HG03460 (cell line): ENCODE results near the gene CNR2.
A peak's percentile ranks its signal among the peaks of the same experiment; 100 is the strongest.
"Not testable (repeated sequence)": the region's sequence is repeated elsewhere in the genome, so short reads cannot be mapped to it uniquely, and the experiment has no call there.

Experiments used
- ATAC-seq: cut with Tn5 transposase; IDR thresholded peaks from one replicate; pipeline ENCODE4 v1.9.1; 2021; ENCODE audit not compliant: unreplicated experiment

CNR2 gene

DNA sequence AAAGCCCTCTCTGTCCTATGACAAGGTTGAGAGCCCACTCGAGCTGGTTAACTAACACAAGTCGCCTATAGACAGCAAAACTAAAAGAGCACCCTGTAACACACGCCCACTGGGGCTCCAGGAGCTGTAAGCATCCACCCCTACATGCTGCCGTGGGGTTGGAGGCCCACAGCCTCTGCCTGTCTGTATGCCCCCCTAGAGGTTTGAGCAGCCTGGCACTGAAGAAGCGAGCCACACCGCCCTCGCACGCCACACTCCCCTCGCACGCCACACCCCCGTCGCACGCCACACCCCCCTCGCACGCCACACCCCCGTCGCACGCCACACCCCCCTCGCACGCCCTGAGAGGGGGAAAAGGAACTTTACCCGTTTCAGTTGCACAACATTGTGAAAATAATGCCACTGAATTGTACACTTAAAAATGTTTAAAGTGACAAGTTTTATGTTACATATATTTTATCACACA is 74.7 kb downstream of the CNR2 start:
- no peak for ATAC-seq

DNA sequence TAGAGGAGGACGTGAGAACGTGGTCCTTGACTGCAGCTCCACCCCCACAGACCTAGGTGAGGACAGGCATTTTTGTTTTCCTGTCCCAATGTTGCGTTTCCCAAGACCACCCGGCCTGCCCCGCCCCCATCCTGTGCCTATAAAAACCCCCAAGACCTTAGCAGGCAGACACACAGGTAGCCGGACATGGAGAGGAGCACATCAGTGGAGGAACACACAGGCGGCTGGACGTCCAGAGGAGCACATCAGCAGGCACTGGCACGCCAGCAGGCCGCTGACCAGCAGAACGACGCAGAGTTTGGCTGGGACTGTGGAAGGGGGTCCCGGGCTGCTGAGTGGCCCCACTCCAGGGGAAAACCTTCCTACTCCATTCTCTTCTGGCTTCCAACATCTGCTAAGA is 75.3 kb downstream of the CNR2 start:
- no peak for ATAC-seq

DNA sequence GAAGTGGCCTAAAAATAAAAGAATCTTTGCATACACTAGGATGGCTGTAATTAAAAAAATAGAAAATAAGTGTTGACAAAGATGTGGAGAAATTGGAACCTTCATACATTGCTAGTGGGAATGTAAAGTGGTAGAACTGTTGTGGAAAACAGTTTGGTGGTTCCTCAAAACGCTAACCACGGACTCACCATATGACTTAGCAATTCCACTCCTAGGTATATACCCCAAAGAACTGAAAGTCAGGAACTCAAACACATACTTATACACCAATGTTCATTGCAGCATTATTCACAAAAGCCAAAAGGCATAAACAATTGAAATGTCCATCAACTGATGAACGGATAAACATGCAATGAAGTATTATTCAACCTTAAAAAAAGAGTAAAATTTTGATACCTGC is 77.1 kb downstream of the CNR2 start:
- no peak for ATAC-seq

DNA sequence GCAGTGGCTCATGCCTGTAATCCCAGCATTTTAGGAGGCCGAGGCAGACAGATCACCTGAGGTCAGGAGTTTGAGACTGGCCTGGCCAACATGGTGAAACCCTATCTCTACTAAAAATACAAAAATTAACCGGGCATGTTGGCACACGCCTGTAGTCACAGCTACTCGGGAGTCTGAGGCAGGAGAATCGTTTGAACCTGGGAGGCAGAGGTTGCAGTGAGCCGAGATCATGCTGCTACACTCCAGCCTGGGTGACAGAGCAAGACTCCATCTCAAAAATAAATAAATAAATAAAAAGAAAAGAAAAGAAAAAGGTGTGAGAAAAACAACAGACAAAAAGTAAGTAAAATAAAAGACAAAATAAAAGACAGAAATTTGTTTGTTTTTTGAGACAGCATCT is 79.0 kb downstream of the CNR2 start:
- ATAC-seq, result not testable (repeated sequence)

DNA sequence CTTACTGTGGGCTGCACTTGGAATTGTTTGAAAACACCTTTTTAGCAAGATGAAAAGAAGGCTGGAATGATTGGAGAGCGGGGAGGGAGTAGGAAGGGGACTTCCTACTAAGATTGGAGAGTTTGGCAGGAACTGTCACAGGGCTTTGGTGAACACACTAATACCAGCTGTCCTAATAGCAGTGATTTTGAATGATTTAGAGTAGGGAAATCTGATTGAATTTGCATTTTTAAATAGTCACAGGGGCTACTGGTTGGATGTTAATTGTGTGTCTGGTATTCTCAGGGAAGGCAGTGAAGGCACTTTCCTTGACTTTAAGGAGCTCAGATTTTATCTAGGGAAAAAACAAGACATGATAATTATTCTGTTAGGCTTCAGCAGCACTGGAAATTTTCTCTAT is 85.4 kb downstream of the CNR2 start:
- ATAC-seq, result no peak

DNA sequence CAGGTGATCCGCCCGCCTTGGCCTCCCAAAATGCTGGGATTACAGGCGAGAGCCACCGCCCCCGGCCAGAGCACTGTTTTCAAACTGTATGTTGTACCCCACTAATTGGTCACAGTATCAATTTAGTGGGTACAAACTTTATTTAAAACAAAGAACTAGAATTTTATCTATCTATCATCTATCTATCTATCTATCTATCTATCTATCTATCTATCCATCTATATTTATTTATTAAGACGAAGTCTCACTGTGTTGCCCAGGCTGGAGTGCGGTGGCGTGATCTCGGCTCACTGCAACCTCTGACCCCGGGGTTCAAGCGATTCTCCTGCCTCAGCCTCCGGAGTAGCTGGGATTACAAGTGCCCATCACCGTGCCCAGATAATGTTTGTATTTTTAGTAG is 86.6 kb downstream of the CNR2 start:
- not testable (repeated sequence) for ATAC-seq

DNA sequence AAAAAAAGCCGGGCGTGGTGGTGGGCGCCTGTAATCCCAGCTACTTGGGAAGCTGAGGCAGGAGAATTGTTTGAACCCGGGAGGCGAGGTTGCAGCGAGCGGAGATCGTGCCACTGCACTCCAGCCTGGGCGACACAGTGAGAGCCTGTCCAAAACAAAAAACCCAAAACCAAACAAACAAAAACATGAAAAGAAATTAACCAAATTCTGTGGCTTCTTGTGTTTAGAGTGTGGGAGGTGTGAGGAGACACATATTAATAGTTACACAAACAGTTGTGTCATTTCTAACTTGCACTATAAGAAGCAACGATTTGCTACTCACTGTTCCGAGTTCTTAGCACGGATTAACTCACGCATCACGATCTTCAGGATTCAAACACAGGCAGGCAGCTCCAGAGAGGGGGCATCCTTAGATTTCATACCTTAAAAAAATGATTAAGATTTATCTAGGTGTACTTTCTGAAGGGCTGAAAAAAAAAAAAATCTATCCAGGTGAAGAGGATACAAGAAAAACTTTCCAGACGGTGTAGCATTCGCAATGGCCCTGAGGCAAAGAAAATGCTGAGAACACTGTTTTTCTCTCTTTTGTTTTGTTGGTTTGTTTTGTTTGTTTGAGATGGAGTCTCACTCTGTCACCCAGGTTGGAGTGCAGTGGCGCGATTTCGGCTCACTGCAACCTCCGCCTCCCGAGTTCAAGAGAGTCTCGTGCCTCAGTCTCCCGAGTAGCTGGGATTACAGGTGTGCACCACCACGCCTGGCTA is 87.2 kb downstream of the CNR2 start:
- ATAC-seq, result peak; percentile 49

DNA sequence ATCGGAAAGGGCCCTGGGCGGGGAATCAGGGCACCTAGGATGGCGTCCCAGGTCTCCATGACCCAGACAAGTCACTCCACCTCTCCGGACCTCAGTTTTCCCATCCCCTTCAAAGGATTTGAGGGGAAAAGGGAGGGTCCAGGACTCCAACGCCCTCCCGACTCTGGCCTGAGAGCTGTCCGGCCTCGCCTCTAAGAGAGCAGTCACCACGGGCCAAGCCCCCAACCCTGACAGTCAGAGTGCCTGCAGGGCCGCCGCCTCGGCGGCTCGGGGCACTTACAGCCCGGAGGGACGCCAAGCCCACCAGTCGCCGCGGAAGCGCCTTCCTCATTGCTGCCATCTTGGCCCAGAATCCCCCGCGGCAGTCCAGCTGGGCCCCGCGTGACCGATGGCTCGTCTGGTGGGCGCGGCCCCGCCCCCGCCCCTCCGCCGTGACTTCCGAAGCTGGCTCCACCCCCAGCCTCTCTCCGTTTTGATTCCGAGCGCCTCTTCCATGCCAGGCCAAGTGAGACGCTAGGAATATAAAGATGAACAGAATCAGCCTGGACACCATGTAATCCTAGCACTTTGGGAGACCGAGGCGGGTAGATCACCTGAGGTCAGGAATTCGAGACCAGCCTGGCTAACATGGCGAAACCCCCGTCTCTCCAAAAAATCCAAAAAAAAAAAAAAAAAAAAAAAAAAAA is 87.9 kb downstream of the CNR2 start, which contains the start of gene HMGCL:
Gene HMGCL (minus strand): TSS at position 354 of the 686 bp plus-strand sequence. CDS start 14 bp downstream, at position 340.
- peak; percentile 71 for ATAC-seq

DNA sequence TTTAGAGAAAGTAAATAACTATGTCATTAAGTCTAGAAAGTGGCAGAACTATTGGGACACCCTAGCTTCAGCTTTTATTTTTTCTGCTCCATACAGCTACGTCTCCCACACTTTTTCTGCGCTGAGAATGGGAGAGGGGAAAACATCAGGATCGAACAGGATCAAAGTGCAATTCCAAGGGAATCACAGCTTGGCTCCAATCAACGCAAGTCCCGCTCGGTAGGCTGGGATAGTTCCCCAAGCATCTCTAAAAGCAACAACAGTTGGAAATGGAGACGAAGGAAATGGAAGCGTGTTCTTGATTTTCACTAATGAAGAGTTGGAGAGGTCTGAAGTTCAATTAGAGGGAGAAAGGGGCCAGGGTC is 88.5 kb downstream of the CNR2 start:
- ATAC-seq, result peak; percentile 6

DNA sequence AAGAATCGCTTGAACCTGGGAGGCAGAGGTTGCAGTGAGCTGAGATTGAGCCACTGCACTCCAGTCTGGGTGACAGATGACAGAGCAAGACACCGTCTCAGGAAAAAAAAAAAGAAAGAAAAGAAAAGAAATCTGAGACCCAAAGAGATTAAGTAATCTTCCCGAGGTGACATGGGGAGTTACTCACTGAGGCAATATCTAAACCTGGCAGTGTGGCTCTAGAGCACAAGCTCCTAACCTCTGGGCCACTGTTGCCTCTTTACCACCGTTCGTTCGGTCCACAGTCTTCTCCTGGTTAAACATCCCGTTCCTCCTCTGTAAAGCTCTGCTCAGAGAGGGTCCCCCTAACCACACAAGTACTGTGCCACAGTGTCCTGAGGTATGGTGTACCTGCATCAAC is 89.4 kb downstream of the CNR2 start:
- no peak for ATAC-seq
